Liver (tissue), 9 donors: ENCODE measurements around the gene KRTAP5-6. TPM values are rescaled to one million over a fixed set of nuclear protein-coding genes. Genes with fewer than 3 reads are reported as not detected.

Experiments
- DNase-seq: peaks from one replicate; pipeline ENCODE4 v3.0.0-alpha.2; 2017; ENCODE audit warnings: low spot score
- H3K27ac ChIP-seq, 2 donors: one replicate each; pipeline ENCODE4 v1.7.0; 2013; ENCODE audit warnings: inconsistent platforms in 2 of 2, low read length in 2 of 2, control low read depth in 1 of 2, low read depth in 1 of 2, mild to moderate bottlenecking in 1 of 2
- H3K27me3 ChIP-seq, 4 donors: one replicate each; pipeline versions ENCODE4 v1.6.1 to v1.7.0; 2013; ENCODE audit warnings: low read length in 3 of 4, inconsistent platforms in 1 of 4, mild to moderate bottlenecking in 1 of 4, moderate library complexity in 1 of 4; ENCODE audit not compliant: control insufficient read depth in 4 of 4, insufficient read depth in 4 of 4
- H3K36me3 ChIP-seq, 4 donors: one replicate each; pipeline versions ENCODE4 v1.6.1 to v1.7.0; 2013; ENCODE audit warnings: low read length in 3 of 4, mild to moderate bottlenecking in 3 of 4, low read depth in 1 of 4, moderate library complexity in 1 of 4; ENCODE audit not compliant: control insufficient read depth in 4 of 4, insufficient read depth in 3 of 4
- H3K4me1 ChIP-seq, 4 donors: one replicate each; pipeline versions ENCODE4 v1.6.1 to v1.7.0; 2013; ENCODE audit warnings: low read length in 3 of 4, mild to moderate bottlenecking in 3 of 4, moderate library complexity in 1 of 4; ENCODE audit not compliant: control insufficient read depth in 4 of 4, insufficient read depth in 4 of 4
- H3K4me3 ChIP-seq, 3 donors: one replicate each; pipeline versions ENCODE4 v1.6.1 to v1.7.0; 2013; ENCODE audit warnings: low read length in 3 of 3, control low read depth in 1 of 3, low read depth in 1 of 3, mild to moderate bottlenecking in 1 of 3
- H3K9ac ChIP-seq, 2 donors: one replicate each; pipeline ENCODE4 v1.7.0; 2013; ENCODE audit warnings: low read length in 2 of 2, mild to moderate bottlenecking in 2 of 2, moderate library complexity in 2 of 2, control low read depth in 1 of 2, low read depth in 1 of 2
- H3K9me3 ChIP-seq, 4 donors: one replicate each; pipeline versions ENCODE4 v1.6.1 to v1.7.0; 2013; ENCODE audit warnings: low read length in 3 of 4; ENCODE audit not compliant: control insufficient read depth in 4 of 4
- EGR1 ChIP-seq, 2 donors: IDR thresholded peaks; 2 replicates each; pipeline ENCODE4 v1.6.1; 2016 to 2018; ENCODE audit warnings: antibody characterized with exemption in 2 of 2, low read depth in 2 of 2
- FOXA1 ChIP-seq: IDR thresholded peaks from 2 replicates; pipeline ENCODE4 v1.6.1; 2016; ENCODE audit warnings: antibody characterized with exemption
- GABPA ChIP-seq, 2 donors: IDR thresholded peaks in 1 of 2; conservative IDR thresholded peaks in 1 of 2; 2 replicates each; pipeline ENCODE4 v1.6.1; 2016; ENCODE audit warnings: antibody characterized with exemption in 2 of 2, mild to moderate bottlenecking in 1 of 2, moderate library complexity in 1 of 2
- HNF4A ChIP-seq, 2 donors: conservative IDR thresholded peaks; 2 replicates each; pipeline ENCODE4 v1.6.1; 2016; ENCODE audit warnings: antibody characterized with exemption in 2 of 2, mild to moderate bottlenecking in 2 of 2
- HNF4G ChIP-seq: IDR thresholded peaks from 2 replicates; pipeline ENCODE4 v1.6.1; 2016; ENCODE audit warnings: antibody characterized with exemption
- JUND ChIP-seq, 2 donors: IDR thresholded peaks; 2 replicates each; pipeline ENCODE4 v1.6.1; 2016; ENCODE audit warnings: antibody characterized with exemption in 2 of 2
- NR2F2 ChIP-seq: IDR thresholded peaks from 2 replicates; pipeline ENCODE4 v1.6.1; 2016; ENCODE audit warnings: antibody characterized with exemption
- RAD21 ChIP-seq, 2 donors: IDR thresholded peaks; 2 replicates each; pipeline ENCODE4 v1.6.1; 2016; ENCODE audit warnings: antibody characterized with exemption in 2 of 2, mild to moderate bottlenecking in 2 of 2
- SP1 ChIP-seq: IDR thresholded peaks from 2 replicates; pipeline ENCODE4 v1.6.1; 2018; ENCODE audit warnings: antibody characterized with exemption, mild to moderate bottlenecking
- TAF1 ChIP-seq: conservative IDR thresholded peaks from 2 replicates; pipeline ENCODE4 v1.6.1; 2016; ENCODE audit warnings: antibody characterized with exemption, mild to moderate bottlenecking
- YY1 ChIP-seq: IDR thresholded peaks from 2 replicates; pipeline ENCODE4 v1.6.1; 2016; ENCODE audit warnings: antibody characterized with exemption, mild to moderate bottlenecking
- WGBS: extraction: QIAGEN DNeasy Blood & Tissue Kit; methylation state at CpG from one replicate; pipeline ENCODE4 v1.1.7; 2013; 5-methylcytosine and 5-hydroxymethylcytosine counted together
- polyA plus RNA-seq, 2 donors: library from polyadenylated mRNA; stranded (reverse) in 1 of 2; unstranded in 1 of 2; fragments of 200-250 nt in 1 of 2; fragments of >200 nt in 1 of 2; fragmentation: Nextera tagmentation in 1 of 2; extraction: Ambion mirVana in 1 of 2; gene quantifications; one replicate each; pipeline versions ENCODE4 v1.2.1 to v1.2.3, GENCODE V29; 2013 to 2015
- total RNA-seq, 2 donors: library from RNA; depleted of rRNA; stranded (reverse); fragments of >200 nt; gene quantifications; one replicate each; pipeline ENCODE4 v1.2.3, GENCODE V29; 2014
- TF ChIP-seq, protein P1 (sequence below): IDR thresholded peaks from 2 replicates; pipeline ENCODE4 v1.6.1; 2016; ENCODE audit warnings: antibody characterized with exemption
- TF ChIP-seq, protein P2 (sequence below): fragments of 150-350 bp; IDR thresholded peaks from 2 replicates; pipeline ENCODE4 v1.5.1; 2017; ENCODE audit warnings: improper control_type of control experiment, low read depth, low read length; ENCODE audit not compliant: missing input control
- TF ChIP-seq, protein P3 (sequence below): IDR thresholded peaks from 2 replicates; pipeline ENCODE4 v1.6.1; 2016; ENCODE audit warnings: antibody characterized with exemption
- TF ChIP-seq, protein P4 (sequence below): IDR thresholded peaks from 2 replicates; pipeline ENCODE4 v1.6.1; 2016; ENCODE audit warnings: antibody characterized with exemption
- TF ChIP-seq, protein P5 (sequence below): IDR thresholded peaks from 2 replicates; pipeline ENCODE4 v1.6.1; 2016; ENCODE audit warnings: antibody characterized with exemption, mild to moderate bottlenecking
- donor health status: healthy.
- donor health status: healthy.
- donor health status: healthy.
- donor health status: healthy.
- donor health status: healthy.

KRTAP5-6 gene
- total and polyA plus RNA-seq, 4 donors: 0.84 to 1.2 TPM; not detected in 2

DNA sequence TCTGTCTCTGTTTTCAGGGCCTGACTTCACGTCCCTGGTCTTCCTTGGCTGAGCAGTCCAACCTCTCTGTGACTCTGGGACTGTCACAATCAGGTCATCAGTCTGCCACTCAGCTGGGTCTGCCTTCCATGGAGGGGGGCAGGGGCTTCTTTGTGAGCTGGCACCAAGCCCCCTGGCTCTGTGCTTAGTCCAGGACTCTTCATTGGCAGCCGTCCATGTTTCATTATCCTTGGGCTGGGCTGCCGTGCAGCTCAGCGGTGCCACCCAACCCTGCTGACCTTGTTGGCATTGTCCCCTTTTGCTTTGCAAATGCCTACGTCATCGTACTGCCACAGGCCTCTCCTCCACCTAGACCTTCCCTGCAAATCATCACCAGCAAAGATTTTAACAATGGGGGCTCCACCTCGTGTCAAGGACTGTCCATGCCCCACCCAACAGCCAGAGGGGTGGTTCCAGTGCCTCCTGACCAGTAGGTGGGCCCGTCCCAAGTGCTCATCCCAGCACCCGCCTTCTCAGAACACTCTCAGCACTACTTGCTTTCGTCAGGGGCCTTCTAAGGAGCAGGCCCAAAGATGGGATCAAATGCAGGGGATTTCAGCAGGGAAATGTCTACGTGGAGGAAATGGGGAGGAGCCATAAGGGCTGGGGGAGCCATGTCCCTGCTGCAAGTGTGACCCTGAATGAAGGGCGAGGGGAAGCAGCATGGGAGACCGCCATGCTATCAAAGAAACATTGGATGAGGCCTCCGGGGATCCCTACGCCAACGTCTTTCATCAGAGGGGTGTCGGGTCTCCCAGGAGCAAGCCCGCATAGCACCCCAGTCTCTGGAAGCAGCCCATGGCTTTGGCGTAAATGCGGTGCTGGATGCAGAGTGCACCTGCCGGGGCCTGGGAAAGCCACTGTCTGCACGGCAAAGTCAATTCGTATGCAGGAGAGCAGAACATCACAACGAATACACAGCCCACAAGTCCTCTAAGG lies 18.2 kb downstream of the KRTAP5-6 start:
- DNase-seq: no peak
- no peak overlapping the region for H3K27ac ChIP-seq
- TF ChIP-seq JUND (IDR thresholded peaks at IDR 0.05) (no peak), GABPA (IDR thresholded peaks at IDR 0.05 in 1 of 2, conservative IDR thresholded peaks at IDR 0.05 in 1 of 2) (no peak), RAD21 (IDR thresholded peaks at IDR 0.05) (no peak), SP1 (no peak), HNF4A (conservative IDR thresholded peaks at IDR 0.05) (no peak), HNF4G (no peak), TAF1 (no peak), EGR1 (IDR thresholded peaks at IDR 0.05; ENCODE audit: low read depth in 2 of 2) (no peak), NR2F2 (no peak), YY1 (no peak), FOXA1 (no peak)
- TF ChIP-seq, protein P1, sequence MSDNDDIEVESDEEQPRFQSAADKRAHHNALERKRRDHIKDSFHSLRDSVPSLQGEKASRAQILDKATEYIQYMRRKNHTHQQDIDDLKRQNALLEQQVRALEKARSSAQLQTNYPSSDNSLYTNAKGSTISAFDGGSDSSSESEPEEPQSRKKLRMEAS: no peak
- TF ChIP-seq, protein P2, sequence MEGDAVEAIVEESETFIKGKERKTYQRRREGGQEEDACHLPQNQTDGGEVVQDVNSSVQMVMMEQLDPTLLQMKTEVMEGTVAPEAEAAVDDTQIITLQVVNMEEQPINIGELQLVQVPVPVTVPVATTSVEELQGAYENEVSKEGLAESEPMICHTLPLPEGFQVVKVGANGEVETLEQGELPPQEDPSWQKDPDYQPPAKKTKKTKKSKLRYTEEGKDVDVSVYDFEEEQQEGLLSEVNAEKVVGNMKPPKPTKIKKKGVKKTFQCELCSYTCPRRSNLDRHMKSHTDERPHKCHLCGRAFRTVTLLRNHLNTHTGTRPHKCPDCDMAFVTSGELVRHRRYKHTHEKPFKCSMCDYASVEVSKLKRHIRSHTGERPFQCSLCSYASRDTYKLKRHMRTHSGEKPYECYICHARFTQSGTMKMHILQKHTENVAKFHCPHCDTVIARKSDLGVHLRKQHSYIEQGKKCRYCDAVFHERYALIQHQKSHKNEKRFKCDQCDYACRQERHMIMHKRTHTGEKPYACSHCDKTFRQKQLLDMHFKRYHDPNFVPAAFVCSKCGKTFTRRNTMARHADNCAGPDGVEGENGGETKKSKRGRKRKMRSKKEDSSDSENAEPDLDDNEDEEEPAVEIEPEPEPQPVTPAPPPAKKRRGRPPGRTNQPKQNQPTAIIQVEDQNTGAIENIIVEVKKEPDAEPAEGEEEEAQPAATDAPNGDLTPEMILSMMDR: no peak
- TF ChIP-seq, protein P3, sequence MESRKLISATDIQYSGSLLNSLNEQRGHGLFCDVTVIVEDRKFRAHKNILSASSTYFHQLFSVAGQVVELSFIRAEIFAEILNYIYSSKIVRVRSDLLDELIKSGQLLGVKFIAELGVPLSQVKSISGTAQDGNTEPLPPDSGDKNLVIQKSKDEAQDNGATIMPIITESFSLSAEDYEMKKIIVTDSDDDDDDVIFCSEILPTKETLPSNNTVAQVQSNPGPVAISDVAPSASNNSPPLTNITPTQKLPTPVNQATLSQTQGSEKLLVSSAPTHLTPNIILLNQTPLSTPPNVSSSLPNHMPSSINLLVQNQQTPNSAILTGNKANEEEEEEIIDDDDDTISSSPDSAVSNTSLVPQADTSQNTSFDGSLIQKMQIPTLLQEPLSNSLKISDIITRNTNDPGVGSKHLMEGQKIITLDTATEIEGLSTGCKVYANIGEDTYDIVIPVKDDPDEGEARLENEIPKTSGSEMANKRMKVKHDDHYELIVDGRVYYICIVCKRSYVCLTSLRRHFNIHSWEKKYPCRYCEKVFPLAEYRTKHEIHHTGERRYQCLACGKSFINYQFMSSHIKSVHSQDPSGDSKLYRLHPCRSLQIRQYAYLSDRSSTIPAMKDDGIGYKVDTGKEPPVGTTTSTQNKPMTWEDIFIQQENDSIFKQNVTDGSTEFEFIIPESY: no peak
- TF ChIP-seq, protein P4, sequence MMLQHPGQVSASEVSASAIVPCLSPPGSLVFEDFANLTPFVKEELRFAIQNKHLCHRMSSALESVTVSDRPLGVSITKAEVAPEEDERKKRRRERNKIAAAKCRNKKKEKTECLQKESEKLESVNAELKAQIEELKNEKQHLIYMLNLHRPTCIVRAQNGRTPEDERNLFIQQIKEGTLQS: no peak
- TF ChIP-seq, protein P5, sequence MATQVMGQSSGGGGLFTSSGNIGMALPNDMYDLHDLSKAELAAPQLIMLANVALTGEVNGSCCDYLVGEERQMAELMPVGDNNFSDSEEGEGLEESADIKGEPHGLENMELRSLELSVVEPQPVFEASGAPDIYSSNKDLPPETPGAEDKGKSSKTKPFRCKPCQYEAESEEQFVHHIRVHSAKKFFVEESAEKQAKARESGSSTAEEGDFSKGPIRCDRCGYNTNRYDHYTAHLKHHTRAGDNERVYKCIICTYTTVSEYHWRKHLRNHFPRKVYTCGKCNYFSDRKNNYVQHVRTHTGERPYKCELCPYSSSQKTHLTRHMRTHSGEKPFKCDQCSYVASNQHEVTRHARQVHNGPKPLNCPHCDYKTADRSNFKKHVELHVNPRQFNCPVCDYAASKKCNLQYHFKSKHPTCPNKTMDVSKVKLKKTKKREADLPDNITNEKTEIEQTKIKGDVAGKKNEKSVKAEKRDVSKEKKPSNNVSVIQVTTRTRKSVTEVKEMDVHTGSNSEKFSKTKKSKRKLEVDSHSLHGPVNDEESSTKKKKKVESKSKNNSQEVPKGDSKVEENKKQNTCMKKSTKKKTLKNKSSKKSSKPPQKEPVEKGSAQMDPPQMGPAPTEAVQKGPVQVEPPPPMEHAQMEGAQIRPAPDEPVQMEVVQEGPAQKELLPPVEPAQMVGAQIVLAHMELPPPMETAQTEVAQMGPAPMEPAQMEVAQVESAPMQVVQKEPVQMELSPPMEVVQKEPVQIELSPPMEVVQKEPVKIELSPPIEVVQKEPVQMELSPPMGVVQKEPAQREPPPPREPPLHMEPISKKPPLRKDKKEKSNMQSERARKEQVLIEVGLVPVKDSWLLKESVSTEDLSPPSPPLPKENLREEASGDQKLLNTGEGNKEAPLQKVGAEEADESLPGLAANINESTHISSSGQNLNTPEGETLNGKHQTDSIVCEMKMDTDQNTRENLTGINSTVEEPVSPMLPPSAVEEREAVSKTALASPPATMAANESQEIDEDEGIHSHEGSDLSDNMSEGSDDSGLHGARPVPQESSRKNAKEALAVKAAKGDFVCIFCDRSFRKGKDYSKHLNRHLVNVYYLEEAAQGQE: no peak
- H3K9me3 ChIP-seq: no peaks in the 10 kb centered on the region
- H3K36me3 ChIP-seq: no peaks in the 10 kb centered on the region
- no peak overlapping the region for H3K4me3 ChIP-seq
- no peaks in the 10 kb centered on the region for H3K4me1 ChIP-seq
- H3K27me3 ChIP-seq: no peaks in the 10 kb centered on the region
- no peak overlapping the region for H3K9ac ChIP-seq
- WGBS: 86% methylated on average over 24 of the region's 24 CpGs
